ENCODE results near the gene ZMYND11.

The ZMYND11 gene

GRCh38 chr10:201328-201771, 66.1 kb downstream of the ZMYND11 start:
- no peak for DNase-seq

- DNase-seq = no peak
Observed at GRCh38 chr10:208616-209015, 73.4 kb downstream of the ZMYND11 start.

GRCh38 chr10:209357-209756, 74.1 kb downstream of the ZMYND11 start:
- no peak for DNase-seq

GRCh38 chr10:210297-210696, 75.0 kb downstream of the ZMYND11 start:
- DNase-seq = no peak

GRCh38 chr10:215444-215843, 80.2 kb downstream of the ZMYND11 start:
- DNase-seq = no peak

GRCh38 chr10:218798-219197, 83.5 kb downstream of the ZMYND11 start:
- no peak for DNase-seq

- DNase-seq = no peak
Observed at GRCh38 chr10:219731-220472, 84.6 kb downstream of the ZMYND11 start.

GRCh38 chr10:224571-224970, 89.3 kb downstream of the ZMYND11 start:
- DNase-seq = no peak

GRCh38 chr10:226018-226417, 90.8 kb downstream of the ZMYND11 start:
- DNase-seq = no peak

- no peak for DNase-seq
Observed at GRCh38 chr10:227014-227413, 91.8 kb downstream of the ZMYND11 start.

GRCh38 chr10:228366-228765, 93.1 kb downstream of the ZMYND11 start:
- no peak for DNase-seq

- DNase-seq = no peak
Observed at GRCh38 chr10:230758-231157, 95.5 kb downstream of the ZMYND11 start.

GRCh38 chr10:232061-232460, 96.8 kb downstream of the ZMYND11 start:
- no peak for DNase-seq

GRCh38 chr10:232878-233277, 97.6 kb downstream of the ZMYND11 start:
- DNase-seq = no peak

GRCh38 chr10:234708-235406, 99.6 kb downstream of the ZMYND11 start:
- DNase-seq = no peak

GRCh38 chr10:235915-236314, 100.7 kb downstream of the ZMYND11 start:
- DNase-seq = no peak

GRCh38 chr10:239109-239508, 103.9 kb downstream of the ZMYND11 start:
- DNase-seq = no peak

- no peak for DNase-seq
Observed at GRCh38 chr10:241451-241850, 106.2 kb downstream of the ZMYND11 start.

- no peak for DNase-seq
Observed at GRCh38 chr10:241966-242643, 106.8 kb downstream of the ZMYND11 start.

GRCh38 chr10:244227-244626, 109.0 kb downstream of the ZMYND11 start:
- DNase-seq = no peak

GRCh38 chr10:246431-246830, 111.2 kb downstream of the ZMYND11 start:
- no peak for DNase-seq

- no peak for DNase-seq
Observed at GRCh38 chr10:247480-247879, 112.2 kb downstream of the ZMYND11 start.

GRCh38 chr10:248307-248706, 113.1 kb downstream of the ZMYND11 start:
- DNase-seq = no peak

- no peak for DNase-seq
Observed at GRCh38 chr10:251982-252582, 116.8 kb downstream of the ZMYND11 start.

All from CD4-positive, alpha-beta T cell treated with Interleukin-17A for 1 hour (primary cell).